H9 (cell line): ENCODE results near the gene CAMTA1. TPM values are rescaled to one million over a fixed set of nuclear protein-coding genes. Genes with fewer than 3 reads are reported as not detected.

ENCODE experiments used
- DNase-seq: peaks from one replicate; pipeline ENCODE4 v3.0.0-alpha.2; 2017
- H2AFZ ChIP-seq: one replicate; pipeline ENCODE4 v1.6.1; 2013; ENCODE audit warnings: mild to moderate bottlenecking, low read length, control low read depth, moderate library complexity
- H2AK5ac ChIP-seq: 2 replicates; pipeline ENCODE4 v1.6.1; 2013; ENCODE audit warnings: low read length, control low read depth, mixed read lengths; ENCODE audit not compliant: insufficient read length
- H2BK120ac ChIP-seq: one replicate; pipeline ENCODE4 v1.6.1; 2013; ENCODE audit warnings: low read depth, mild to moderate bottlenecking, low read length, control low read depth, inconsistent platforms; ENCODE audit not compliant: poor library complexity, severe bottlenecking
- H2BK12ac ChIP-seq: 2 replicates; pipeline ENCODE4 v1.6.1; 2013; ENCODE audit warnings: low read length, control low read depth, mixed read lengths, low read depth; ENCODE audit not compliant: insufficient read length
- H2BK15ac ChIP-seq: 2 replicates; pipeline ENCODE4 v1.6.1; 2013; ENCODE audit warnings: low read depth, low read length, control low read depth
- H2BK20ac ChIP-seq: one replicate; pipeline ENCODE4 v1.6.1; 2013; ENCODE audit warnings: low read depth, mild to moderate bottlenecking, low read length, control low read depth, inconsistent platforms; ENCODE audit not compliant: poor library complexity, severe bottlenecking
- H2BK5ac ChIP-seq: 2 replicates; pipeline ENCODE4 v1.6.1; 2013; ENCODE audit warnings: low read length, control low read depth, mixed read lengths; ENCODE audit not compliant: insufficient read length
- H3K14ac ChIP-seq: 2 replicates; pipeline ENCODE4 v1.6.1; 2013; ENCODE audit warnings: low read length, control low read depth; ENCODE audit not compliant: insufficient read depth
- H3K18ac ChIP-seq: 2 replicates; pipeline ENCODE4 v1.6.1; 2013; ENCODE audit warnings: low read depth, mild to moderate bottlenecking, mixed read lengths, low read length, control low read depth; ENCODE audit not compliant: insufficient read length
- H3K23ac ChIP-seq: 2 replicates; pipeline ENCODE4 v1.6.1; 2013; ENCODE audit warnings: low read length, control low read depth, mixed read lengths, low read depth; ENCODE audit not compliant: insufficient read length
- H3K23me2 ChIP-seq: 2 replicates; pipeline ENCODE4 v1.6.1; 2013; ENCODE audit warnings: low read depth, mild to moderate bottlenecking, mixed read lengths, low read length, control low read depth; ENCODE audit not compliant: insufficient read length, poor library complexity, severe bottlenecking
- H3K27ac ChIP-seq: 2 replicates; pipeline ENCODE4 v1.5.1; 2013; ENCODE audit warnings: low read length, control low read depth, mixed read lengths, low read depth; ENCODE audit not compliant: insufficient read length
- H3K27me3 ChIP-seq: 2 replicates; pipeline ENCODE4 v1.6.1; 2013; ENCODE audit warnings: low read length, control low read depth, inconsistent platforms; ENCODE audit not compliant: insufficient read depth
- H3K4ac ChIP-seq: 2 replicates; pipeline ENCODE4 v1.6.1; 2013; ENCODE audit warnings: low read depth, mild to moderate bottlenecking, control low read depth, inconsistent platforms, low read length, moderate library complexity
- H3K4me1 ChIP-seq: 2 replicates; pipeline ENCODE4 v1.6.1; 2013; ENCODE audit warnings: low read length, control low read depth, inconsistent platforms; ENCODE audit not compliant: insufficient read depth
- H3K4me2 ChIP-seq: 2 replicates; pipeline ENCODE4 v1.6.1; 2013; ENCODE audit warnings: low read length, control low read depth, mixed read lengths; ENCODE audit not compliant: insufficient read length, insufficient read depth
- H3K56ac ChIP-seq: 2 replicates; pipeline ENCODE4 v1.6.1; 2013; ENCODE audit warnings: low read depth, mild to moderate bottlenecking, mixed read lengths, low read length, control low read depth; ENCODE audit not compliant: insufficient read length
- H3K79me1 ChIP-seq: 2 replicates; pipeline ENCODE4 v1.6.1; 2013; ENCODE audit warnings: low read depth, mild to moderate bottlenecking, moderate library complexity, low read length, control low read depth, inconsistent platforms; ENCODE audit not compliant: insufficient read depth, poor library complexity, severe bottlenecking
- H3K79me2 ChIP-seq: 2 replicates; pipeline ENCODE4 v1.6.1; 2013; ENCODE audit warnings: low read length, control low read depth, inconsistent platforms; ENCODE audit not compliant: insufficient read depth
- H3K9ac ChIP-seq: 2 replicates; pipeline ENCODE4 v1.6.1; 2013; ENCODE audit warnings: low read length, control low read depth, mixed read lengths; ENCODE audit not compliant: insufficient read length; ENCODE audit errors: extremely low read depth
- H3K9me3 ChIP-seq: one replicate; pipeline ENCODE4 v1.6.1; 2013; ENCODE audit warnings: low read depth, low read length, inconsistent platforms; ENCODE audit not compliant: control insufficient read depth
- H3T11ph ChIP-seq: one replicate; pipeline ENCODE4 v1.6.1; 2013; ENCODE audit warnings: mild to moderate bottlenecking, low read length, control low read depth, inconsistent platforms
- H4K20me1 ChIP-seq: one replicate; pipeline ENCODE4 v1.6.1; 2013; ENCODE audit not compliant: control insufficient read depth, insufficient read length, insufficient read depth
- H4K5ac ChIP-seq: 2 replicates; pipeline ENCODE4 v1.6.1; 2013; ENCODE audit warnings: low read depth, mild to moderate bottlenecking, mixed read lengths, low read length, control low read depth; ENCODE audit not compliant: insufficient read length
- H4K8ac ChIP-seq: replicated peaks from 2 replicates; pipeline ENCODE4 v1.6.1; 2013; ENCODE audit warnings: low read length, control low read depth, mixed read lengths, low read depth; ENCODE audit not compliant: insufficient read length
- H4K91ac ChIP-seq: 2 replicates; pipeline ENCODE4 v1.6.1; 2013; ENCODE audit warnings: low read depth, mild to moderate bottlenecking, moderate library complexity, mixed read lengths, low read length, control low read depth; ENCODE audit not compliant: insufficient read length
- H3K27ac Mint-ChIP-seq, 3 experiments: 2 replicates in 2 of 3; 3 replicates in 1 of 3; pipeline ENCODE4 v1.8.0; 2020 to 2021; ENCODE audit warnings: mixed read lengths in 3 of 3, mild to moderate bottlenecking in 1 of 3, moderate library complexity in 1 of 3
- H3K27me3 Mint-ChIP-seq: 2 replicates; pipeline ENCODE4 v1.8.0; 2021; ENCODE audit warnings: low read depth, mild to moderate bottlenecking, moderate library complexity, mixed read lengths
- H3K36me3 Mint-ChIP-seq, 3 experiments: 2 replicates in 2 of 3; 3 replicates in 1 of 3; pipeline ENCODE4 v1.8.0; 2020 to 2021; ENCODE audit warnings: low read depth in 3 of 3, mixed read lengths in 3 of 3; ENCODE audit not compliant: insufficient read depth in 1 of 3
- H3K4me1 Mint-ChIP-seq, 2 experiments: 2 replicates each; pipeline ENCODE4 v1.8.0; 2020; ENCODE audit warnings: mixed read lengths in 2 of 2
- H3K4me3 Mint-ChIP-seq, 2 experiments: 2 replicates in 1 of 2; 3 replicates in 1 of 2; pipeline ENCODE4 v1.8.0; 2020 to 2021; ENCODE audit warnings: mild to moderate bottlenecking in 2 of 2, mixed read lengths in 2 of 2, moderate library complexity in 1 of 2
- H3K9me3 Mint-ChIP-seq, 2 experiments: 2 replicates in 1 of 2; 3 replicates in 1 of 2; pipeline ENCODE4 v1.8.0; 2020; ENCODE audit warnings: mild to moderate bottlenecking in 2 of 2, mixed read lengths in 2 of 2, moderate library complexity in 1 of 2
- CTCF ChIP-seq: fragments of 200-600 bp; sonication (generic); conservative IDR thresholded peaks from 3 replicates; pipeline ENCODE4 v1.8.0; 2021; ENCODE audit warnings: antibody characterized with exemption, mild to moderate bottlenecking
- WGBS: extraction: QIAGEN DNeasy Blood & Tissue Kit; methylation state at CpG from one replicate; pipeline ENCODE4 v1.1.7; 2013; ENCODE audit warnings: missing lambda C conversion rate, low lambda C conversion rate, mixed read lengths; ENCODE audit not compliant: insufficient read length; ENCODE audit errors: extremely low coverage; 5-methylcytosine and 5-hydroxymethylcytosine counted together
- total RNA-seq: library from RNA; stranded (reverse); gene quantifications from 2 replicates; pipeline ENCODE4 v1.2.1, GENCODE V29; 2021

Gene CAMTA1
- total RNA-seq, 1 experiment from 2014 or later = 115 TPM

DNA sequence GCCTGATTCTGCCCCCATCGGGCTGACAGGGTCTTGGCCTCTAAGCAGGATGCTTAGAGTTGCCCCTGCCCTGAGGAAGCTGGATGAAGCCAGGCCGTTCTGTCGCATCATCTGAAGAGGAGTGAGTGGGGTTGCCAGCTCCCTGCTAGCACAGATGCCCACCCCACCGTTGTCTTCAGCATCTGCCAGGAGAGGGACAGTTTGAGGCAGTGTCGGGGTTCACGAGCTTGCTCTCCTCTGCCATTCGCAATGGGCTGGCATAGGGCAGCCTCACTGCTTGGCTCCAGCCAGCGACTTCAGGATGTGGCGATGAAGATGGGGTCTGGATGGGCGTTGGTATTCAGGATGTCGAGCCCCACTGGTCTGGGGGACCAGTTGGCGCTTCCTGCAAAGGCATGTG is 840.1 kb downstream of the CAMTA1 start:
- Histone ChIP-seq H2BK15ac (no peak overlapping the region), H3K23ac (no peak overlapping the region), H4K8ac (no peak overlapping the region), H4K91ac (no peak overlapping the region), H2BK5ac (no peak overlapping the region), H3K4ac (no peak overlapping the region), H4K5ac (no peak overlapping the region), H3K9ac (no peak overlapping the region), H2BK20ac (no peak overlapping the region), H3K4me1 (no peaks in the 10 kb centered on the region), H2BK120ac (no peak overlapping the region), H3K9me3 (no peaks in the 10 kb centered on the region), H2AFZ (no peak overlapping the region), H3K27ac (no peak overlapping the region), H3K27me3 (no peaks in the 10 kb centered on the region), H3K79me1 (no peaks in the 10 kb centered on the region), H3K23me2 (no peaks in the 10 kb centered on the region), H3K14ac (no peak overlapping the region), H3K79me2 (no peaks in the 10 kb centered on the region), H3K18ac (no peak overlapping the region), H2AK5ac (no peak overlapping the region), H3K4me2 (no peak overlapping the region), H4K20me1 (no peaks in the 10 kb centered on the region), H3T11ph (no peak overlapping the region), H3K56ac (no peak overlapping the region), H2BK12ac (no peak overlapping the region)
- peaks cover 6% of the 10 kb centered on the region in 2 experiments for H3K4me1 Mint-ChIP-seq
- WGBS = no CpG with 5 or more reads among the region's 12 CpGs
- H3K9me3 Mint-ChIP-seq = no peaks in the 10 kb centered on the region; a peak in 1 of 5 replicates
- H3K36me3 Mint-ChIP-seq = no peaks in the 10 kb centered on the region
- no peak for DNase-seq
- peaks cover 10% of the 10 kb centered on the region for H3K27me3 Mint-ChIP-seq
- TF ChIP-seq CTCF = no peak
- H3K4me3 Mint-ChIP-seq = no peak overlapping the region
- H3K27ac Mint-ChIP-seq = no peak overlapping the region
